ENCODE measurements around the gene BRSK2. TPM values are rescaled to one million over a fixed set of nuclear protein-coding genes. Genes with fewer than 3 reads are reported as not detected.

The BRSK2 gene
- total RNA-seq, 3 donors from 2014 or later, result 0.58 to 4.3 (median 0.60) TPM

DNA sequence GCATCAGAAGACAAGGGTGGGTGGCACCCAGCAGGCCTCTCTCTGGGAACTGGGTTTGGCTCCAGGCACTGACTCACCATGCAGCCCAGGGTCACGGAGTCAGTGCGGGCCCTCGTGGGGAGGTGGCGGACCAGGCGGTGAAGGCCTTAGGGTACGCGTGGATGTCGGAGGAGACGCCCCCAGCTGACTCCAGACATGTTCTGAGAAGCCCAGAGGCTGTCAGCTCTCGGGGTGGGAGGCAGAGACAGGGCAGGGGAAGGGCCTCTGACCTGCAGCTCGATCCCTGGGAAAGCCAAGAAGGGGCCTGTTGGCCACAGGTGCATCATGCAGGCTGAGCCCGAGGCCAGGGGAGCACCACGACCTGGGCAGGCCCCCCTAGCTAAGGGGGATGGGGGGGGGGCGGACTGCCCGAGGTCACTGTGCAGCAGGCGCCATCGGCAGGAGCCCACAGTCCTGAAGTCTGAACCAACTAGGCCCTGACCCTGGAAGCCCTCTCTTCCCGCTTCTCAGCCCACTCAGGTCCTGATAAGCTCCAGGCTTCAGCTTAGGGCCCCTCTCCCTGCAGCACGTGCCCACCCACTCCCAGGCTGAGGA, 78.8 kb downstream of the BRSK2 start:
- DNase-seq (no peak), ATAC-seq (no peak)
- no peaks in the 10 kb centered on the region for H3K4me1 ChIP-seq (ENCODE audit: low read depth)
- no peak overlapping the region for H3K4me3 ChIP-seq
- no peak for TF ChIP-seq CTCF (IDR thresholded peaks at IDR 0.05)
- intact Hi-C loops (cut with DNase I, micrococcal nuclease), result loop anchor here in 1 of 2 donors (10.0 kb wide), 1 partner anchor 46 kb away; no protein-coding TSS in a partner anchor
- no peaks in the 10 kb centered on the region for H3K36me3 ChIP-seq (ENCODE audit: low read depth)
- no peaks in the 10 kb centered on the region for H3K9me3 ChIP-seq

DNA sequence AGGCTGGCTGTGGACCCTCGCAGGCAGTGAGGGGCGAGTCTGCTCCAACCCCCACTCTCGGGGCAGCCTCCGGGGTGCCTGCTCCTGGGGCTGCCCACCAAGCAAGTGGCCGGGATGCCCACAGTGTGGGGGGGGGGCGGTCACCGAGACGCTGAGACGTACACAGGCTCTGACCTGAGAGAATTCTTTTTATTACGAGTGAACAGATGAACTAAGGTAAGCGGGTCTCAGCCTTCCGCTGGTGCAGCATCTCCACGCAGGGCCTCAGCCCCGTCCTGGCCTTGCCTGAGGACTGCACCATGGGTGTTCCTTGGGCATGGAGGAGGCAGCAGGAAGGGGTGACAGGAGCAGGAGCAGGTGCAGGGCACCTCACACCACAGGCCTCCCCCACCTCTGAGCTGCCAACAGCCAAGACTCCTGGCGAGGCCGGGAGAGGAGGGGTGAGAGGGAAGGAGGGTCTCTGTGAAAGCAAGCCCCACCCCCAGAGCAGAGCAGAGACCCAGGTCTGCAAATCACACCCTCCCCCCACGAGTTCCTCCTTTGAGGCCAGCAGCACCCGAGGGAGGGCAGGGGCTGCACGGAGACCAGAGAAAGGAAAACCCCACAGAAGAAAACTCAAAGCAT, 79.7 kb downstream of the BRSK2 start:
- Histone ChIP-seq H3K36me3 (ENCODE audit: low read depth) (no peaks in the 10 kb centered on the region), H3K9me3 (no peaks in the 10 kb centered on the region), H3K4me1 (ENCODE audit: low read depth) (no peaks in the 10 kb centered on the region), H3K4me3 (no peak overlapping the region)
- peak in 1 of 3 donors; percentile 29 for DNase-seq
- intact Hi-C loops (cut with DNase I, micrococcal nuclease), result loop anchor here in 1 of 2 donors (10.0 kb wide), 1 partner anchor 45 kb away; no protein-coding TSS in a partner anchor
- ATAC-seq, result no peak
- no peak for TF ChIP-seq CTCF (IDR thresholded peaks at IDR 0.05)

DNA sequence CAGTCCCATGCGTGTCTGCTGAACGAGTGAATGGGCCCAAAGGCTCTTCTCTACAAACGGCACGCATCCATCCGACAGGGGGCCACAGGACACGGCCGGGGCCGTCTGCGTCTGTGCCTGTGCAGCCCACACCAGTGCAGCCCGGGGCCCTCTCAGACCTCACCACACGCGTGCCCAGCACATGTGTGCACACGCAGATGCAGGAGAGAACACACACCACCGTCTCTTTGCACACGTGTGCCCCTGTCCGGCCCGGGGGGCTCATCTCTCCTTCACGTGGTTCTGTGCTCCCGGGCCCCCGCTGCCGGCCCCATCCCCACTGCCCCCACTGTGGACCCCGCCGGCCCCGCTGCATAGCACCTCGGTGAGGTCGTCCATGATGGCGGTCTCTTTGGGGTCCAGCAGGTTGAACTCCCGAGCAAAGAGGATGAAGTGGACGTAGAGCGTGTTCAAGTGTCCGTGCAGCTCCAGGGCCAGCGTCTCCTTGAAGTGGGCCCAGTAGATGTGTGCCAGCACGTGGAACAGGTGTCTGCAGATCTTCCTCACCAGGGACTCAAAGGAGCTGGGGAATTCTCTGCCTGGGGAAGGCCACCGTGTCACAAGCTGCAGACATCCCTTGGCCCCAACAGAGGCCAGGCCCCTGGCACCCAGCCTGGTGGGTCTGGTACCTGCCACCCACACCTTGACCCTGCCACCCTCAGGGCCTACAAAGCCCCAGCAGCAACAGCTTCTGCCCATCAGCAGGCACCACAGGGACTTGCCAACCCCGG, 80.4 kb downstream of the BRSK2 start:
- H3K4me1 ChIP-seq (ENCODE audit: low read depth), result no peaks in the 10 kb centered on the region
- DNase-seq, result peak in 1 of 3 donors; percentile 39
- TF ChIP-seq CTCF (IDR thresholded peaks at IDR 0.05), result no peak
- no peaks in the 10 kb centered on the region for H3K36me3 ChIP-seq (ENCODE audit: low read depth)
- intact Hi-C loops (cut with DNase I, micrococcal nuclease), result loop anchor here in 1 of 2 donors (10.0 kb wide), 1 partner anchor 45 kb away; no protein-coding TSS in a partner anchor
- ATAC-seq, result no peak
- H3K9me3 ChIP-seq, result no peaks in the 10 kb centered on the region
- no peak overlapping the region for H3K4me3 ChIP-seq

DNA sequence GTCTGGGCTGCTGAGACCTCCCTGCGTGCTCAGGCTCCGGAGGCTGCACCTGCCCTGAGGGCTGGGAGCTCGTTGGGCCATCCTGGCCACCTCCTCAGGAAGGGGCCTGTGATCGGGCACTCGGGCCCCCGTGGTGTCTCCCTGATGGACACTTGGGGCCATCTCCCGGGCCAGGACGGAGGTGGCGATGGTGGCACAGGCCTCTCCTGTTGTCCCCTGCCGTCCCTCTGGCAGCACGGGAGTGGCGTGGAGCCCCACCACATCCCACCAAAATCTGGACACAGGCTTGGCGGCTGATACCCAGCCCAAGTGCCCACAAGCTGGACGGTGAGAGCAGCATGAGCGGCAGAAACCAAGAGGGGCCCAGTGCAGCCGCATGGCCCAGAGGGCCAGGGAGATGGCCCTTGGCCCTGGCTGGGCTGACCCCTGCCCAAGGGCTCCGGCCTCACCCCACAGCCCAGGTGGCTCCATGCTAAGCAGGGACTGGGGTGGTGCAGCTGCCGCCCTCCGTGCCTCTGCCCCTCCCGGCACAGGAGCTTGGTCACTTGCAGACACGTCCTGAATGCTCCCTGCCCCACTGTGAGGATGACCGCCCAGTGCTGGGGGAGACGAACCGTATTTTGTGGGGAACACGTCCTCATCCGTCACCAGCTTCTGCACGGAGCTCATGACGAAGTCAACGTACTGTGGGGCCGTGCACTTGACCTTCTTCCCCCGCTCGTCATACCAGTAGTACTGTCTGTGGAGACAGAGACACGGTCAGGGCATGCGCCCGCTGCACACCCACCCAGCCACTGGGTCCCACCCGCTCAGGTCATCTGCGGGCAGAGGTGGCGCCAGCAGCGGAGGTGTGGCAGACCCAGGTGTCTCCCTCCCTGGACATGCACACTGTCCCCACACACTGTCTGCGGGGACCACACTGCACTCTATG, 81.2 kb downstream of the BRSK2 start:
- Histone ChIP-seq H3K4me1 (ENCODE audit: low read depth) (no peaks in the 10 kb centered on the region), H3K4me3 (no peak overlapping the region), H3K36me3 (ENCODE audit: low read depth) (no peaks in the 10 kb centered on the region), H3K9me3 (no peaks in the 10 kb centered on the region)
- ATAC-seq (no peak), DNase-seq (peak in 1 of 3 donors; percentile 45)
- intact Hi-C loops (cut with DNase I, micrococcal nuclease), result no loop called here
- no peak for TF ChIP-seq CTCF (IDR thresholded peaks at IDR 0.05)

DNA sequence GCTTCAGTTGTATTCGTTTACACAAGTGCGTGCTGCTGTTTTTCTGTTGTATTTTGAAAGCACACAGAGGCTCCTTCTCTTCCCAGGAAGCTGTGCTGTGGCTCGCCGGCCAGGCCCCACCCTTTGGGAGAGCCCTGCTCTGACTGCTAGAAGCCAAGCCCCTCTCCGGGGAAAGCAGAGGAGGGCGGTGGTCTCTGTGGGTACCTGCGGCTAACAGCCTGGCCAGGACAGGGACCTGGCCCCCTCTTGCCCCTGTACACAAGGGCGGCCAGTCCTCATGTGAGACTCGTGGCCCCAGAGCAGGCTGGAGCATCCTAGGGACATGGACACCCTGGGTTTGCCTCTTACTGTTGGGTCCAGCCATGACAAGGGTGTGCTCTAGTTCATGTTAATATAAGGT, 82.0 kb downstream of the BRSK2 start:
- TF ChIP-seq CTCF (IDR thresholded peaks at IDR 0.05), result no peak
- H3K4me3 ChIP-seq, result no peak overlapping the region
- ATAC-seq, result no peak
- intact Hi-C loops (cut with DNase I, micrococcal nuclease), result no loop called here
- H3K9me3 ChIP-seq, result no peaks in the 10 kb centered on the region
- H3K4me1 ChIP-seq (ENCODE audit: low read depth), result no peaks in the 10 kb centered on the region
- peak in 1 of 3 donors; percentile 37 for DNase-seq
- no peaks in the 10 kb centered on the region for H3K36me3 ChIP-seq (ENCODE audit: low read depth)
